ENCODE measurements around the gene CELSR2.

Gene CELSR2

GRCh38 chr1:109253803-109254620, 4.7 kb downstream of the CELSR2 start:
- POLR2A ChIA-PET = interaction anchor here (1.2 kb wide), 1 partner anchor 14 kb away, joined by 4 read pairs; no protein-coding TSS in a partner anchor
- CTCF ChIA-PET = interaction anchor here (1.0 to 4.8 kb wide), 6 partner anchors 10 to 279 kb away, joined by 3 to 26 read pairs (median 12); partner anchors contain the start of gene SORT1
- DNase-seq (ENCODE audit: extremely low spot score) = no peak
- TF ChIP-seq CTCF (IDR thresholded peaks at IDR 0.05; ENCODE audit: control extremely low read depth, extremely low read depth, low read depth, missing control alignments) = no peak

GRCh38 chr1:109254621-109255096, 5.3 kb downstream of the CELSR2 start:
- ChIA-PET POLR2A (no interaction called here), CTCF (interaction anchor here (1.2 to 4.8 kb wide), 5 partner anchors 9 to 278 kb away, joined by 5 to 26 read pairs (median 14); partner anchors contain the start of gene SORT1)
- no peak for DNase-seq (ENCODE audit: extremely low spot score)
- no peak for TF ChIP-seq CTCF (IDR thresholded peaks at IDR 0.05; ENCODE audit: control extremely low read depth, extremely low read depth, low read depth, missing control alignments)

- POLR2A ChIA-PET = interaction anchor here (0.6 kb wide), 1 partner anchor 265 kb away, joined by 6 read pairs; no protein-coding TSS in a partner anchor
- CTCF ChIA-PET = interaction anchor here (1.2 to 4.8 kb wide), 5 partner anchors 8 to 278 kb away, joined by 5 to 26 read pairs (median 14); partner anchors contain the start of gene SORT1
- DNase-seq (ENCODE audit: extremely low spot score) = no peak
- no peak for TF ChIP-seq CTCF (IDR thresholded peaks at IDR 0.05; ENCODE audit: control extremely low read depth, extremely low read depth, low read depth, missing control alignments)
These were observed 5.8 kb downstream of the CELSR2 start for GRCh38 chr1:109255097-109255651.

- ChIA-PET CTCF (interaction anchor here (1.3 to 4.8 kb wide), 5 partner anchors 8 to 235 kb away, joined by 4 to 26 read pairs (median 14); partner anchors contain the start of gene SORT1), POLR2A (interaction anchor here (0.6 kb wide), 1 partner anchor 264 kb away, joined by 6 read pairs; no protein-coding TSS in a partner anchor)
- no peak for DNase-seq (ENCODE audit: extremely low spot score)
- no peak for TF ChIP-seq CTCF (IDR thresholded peaks at IDR 0.05; ENCODE audit: control extremely low read depth, extremely low read depth, low read depth, missing control alignments)
These were observed 6.3 kb downstream of the CELSR2 start for GRCh38 chr1:109255678-109256077.

GRCh38 chr1:109256085-109256484, 6.7 kb downstream of the CELSR2 start:
- ChIA-PET POLR2A (interaction anchor here (0.6 kb wide), 1 partner anchor 264 kb away, joined by 6 read pairs; no protein-coding TSS in a partner anchor), CTCF (interaction anchor here (1.3 to 4.8 kb wide), 5 partner anchors 16 to 235 kb away, joined by 4 to 18 read pairs (median 7); partner anchors contain the start of gene SORT1)

More at GRCh38 chr1:109256085-109256484, 6.7 kb downstream of the CELSR2 start:
- no peak for TF ChIP-seq CTCF (IDR thresholded peaks at IDR 0.05; ENCODE audit: control extremely low read depth, extremely low read depth, low read depth, missing control alignments)
- DNase-seq (ENCODE audit: extremely low spot score) = no peak

Measured in GM10248 (cell line).